ENCODE results near the gene IRX3.

The IRX3 gene

DNA sequence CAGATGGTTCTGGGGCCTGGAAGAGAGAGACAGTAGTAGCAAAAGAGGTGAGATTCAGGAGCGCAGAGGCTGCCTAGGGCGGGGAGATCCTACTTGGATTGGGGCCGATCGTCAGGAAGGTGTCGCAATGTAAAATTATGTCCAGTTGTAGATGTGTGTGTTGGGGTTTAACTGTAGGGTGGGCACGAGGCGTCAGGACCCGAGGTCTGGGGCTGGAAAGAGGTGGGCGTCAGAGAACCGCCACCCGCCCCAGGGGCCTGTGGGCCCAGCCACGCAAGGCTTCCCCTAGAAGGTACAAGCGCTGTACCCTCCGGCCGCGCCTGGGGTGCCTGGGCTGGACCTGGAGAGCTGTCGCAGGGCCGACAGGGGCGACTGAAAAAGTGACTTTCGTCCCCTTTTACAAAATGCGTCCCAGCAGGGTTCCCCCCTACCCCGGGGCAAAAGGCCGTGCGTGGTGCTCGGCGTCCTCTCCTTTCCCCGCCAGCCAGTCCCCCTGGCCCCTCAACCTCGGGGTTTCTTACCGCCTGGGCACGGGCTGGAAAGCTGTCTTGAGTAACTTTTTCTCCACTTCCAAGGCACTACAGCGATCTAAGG lies 2.8 kb downstream of the IRX3 start:
- peak; percentile 66 for DNase-seq (ENCODE audit: low read depth)
- H3K4me3 ChIP-seq (ENCODE audit: low read depth, low read length) = peak overlapping the region; percentile 90
- TF ChIP-seq, protein P1, sequence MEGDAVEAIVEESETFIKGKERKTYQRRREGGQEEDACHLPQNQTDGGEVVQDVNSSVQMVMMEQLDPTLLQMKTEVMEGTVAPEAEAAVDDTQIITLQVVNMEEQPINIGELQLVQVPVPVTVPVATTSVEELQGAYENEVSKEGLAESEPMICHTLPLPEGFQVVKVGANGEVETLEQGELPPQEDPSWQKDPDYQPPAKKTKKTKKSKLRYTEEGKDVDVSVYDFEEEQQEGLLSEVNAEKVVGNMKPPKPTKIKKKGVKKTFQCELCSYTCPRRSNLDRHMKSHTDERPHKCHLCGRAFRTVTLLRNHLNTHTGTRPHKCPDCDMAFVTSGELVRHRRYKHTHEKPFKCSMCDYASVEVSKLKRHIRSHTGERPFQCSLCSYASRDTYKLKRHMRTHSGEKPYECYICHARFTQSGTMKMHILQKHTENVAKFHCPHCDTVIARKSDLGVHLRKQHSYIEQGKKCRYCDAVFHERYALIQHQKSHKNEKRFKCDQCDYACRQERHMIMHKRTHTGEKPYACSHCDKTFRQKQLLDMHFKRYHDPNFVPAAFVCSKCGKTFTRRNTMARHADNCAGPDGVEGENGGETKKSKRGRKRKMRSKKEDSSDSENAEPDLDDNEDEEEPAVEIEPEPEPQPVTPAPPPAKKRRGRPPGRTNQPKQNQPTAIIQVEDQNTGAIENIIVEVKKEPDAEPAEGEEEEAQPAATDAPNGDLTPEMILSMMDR (IDR thresholded peaks at IDR 0.05; ENCODE audit: low read depth, low read length) = no peak
- TF ChIP-seq, protein P2, sequence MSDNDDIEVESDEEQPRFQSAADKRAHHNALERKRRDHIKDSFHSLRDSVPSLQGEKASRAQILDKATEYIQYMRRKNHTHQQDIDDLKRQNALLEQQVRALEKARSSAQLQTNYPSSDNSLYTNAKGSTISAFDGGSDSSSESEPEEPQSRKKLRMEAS (IDR thresholded peaks at IDR 0.05; ENCODE audit: low read depth, low read length) = no peak
- TF ChIP-seq POLR2A (IDR thresholded peaks at IDR 0.05; ENCODE audit: extremely low read depth, insufficient read length) (no peak), MYC (IDR thresholded peaks at IDR 0.05; ENCODE audit: low read depth, low read length) (no peak)

DNA sequence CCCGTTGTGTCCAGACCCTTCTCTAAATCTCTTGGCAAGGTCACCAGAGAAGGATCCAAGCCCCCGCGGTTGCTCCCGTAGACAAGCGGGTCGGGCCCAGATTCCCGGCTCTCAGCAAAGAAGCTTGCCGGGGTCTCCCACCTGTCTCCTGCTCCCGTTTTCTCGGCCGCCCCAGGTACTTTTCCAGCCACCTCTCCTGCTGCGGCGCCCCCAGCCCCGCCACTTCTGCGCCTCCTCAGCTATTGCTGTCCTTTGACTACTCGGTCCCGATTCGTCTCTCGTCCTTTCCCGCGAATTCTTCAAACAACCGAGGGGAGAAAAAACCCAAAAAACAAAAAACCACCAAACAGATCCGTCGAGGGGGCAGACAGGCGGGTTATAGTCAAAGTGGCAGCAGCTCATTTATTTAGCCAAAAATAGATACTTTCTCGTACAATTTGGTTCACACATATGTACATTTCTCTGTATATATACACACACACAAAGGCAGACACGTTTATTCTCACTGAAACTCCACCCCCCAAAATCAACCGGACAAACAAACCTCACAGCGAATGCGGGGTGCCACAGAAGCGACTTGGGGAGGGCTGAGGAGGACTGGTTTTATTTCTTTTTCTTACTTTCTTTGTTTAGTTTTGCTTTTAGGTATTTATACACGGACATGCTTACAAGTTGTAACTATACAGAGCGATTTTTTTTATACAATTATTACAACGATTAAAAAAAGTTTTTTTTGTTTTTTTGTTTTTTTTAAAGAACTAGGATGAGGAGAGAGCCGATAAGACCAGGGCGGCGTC lies 3.5 kb downstream of the IRX3 start:
- TF ChIP-seq MYC (IDR thresholded peaks at IDR 0.05; ENCODE audit: low read depth, low read length) = no peak
- TF ChIP-seq, protein P1 (IDR thresholded peaks at IDR 0.05; ENCODE audit: low read depth, low read length) = no peak
- no peak for TF ChIP-seq POLR2A (IDR thresholded peaks at IDR 0.05; ENCODE audit: extremely low read depth, insufficient read length)
- TF ChIP-seq, protein P2 (IDR thresholded peaks at IDR 0.05; ENCODE audit: low read depth, low read length) = no peak
- peak; percentile 60 for DNase-seq (ENCODE audit: low read depth)
- H3K4me3 ChIP-seq (ENCODE audit: low read depth, low read length) = peak overlapping the region; percentile 90

DNA sequence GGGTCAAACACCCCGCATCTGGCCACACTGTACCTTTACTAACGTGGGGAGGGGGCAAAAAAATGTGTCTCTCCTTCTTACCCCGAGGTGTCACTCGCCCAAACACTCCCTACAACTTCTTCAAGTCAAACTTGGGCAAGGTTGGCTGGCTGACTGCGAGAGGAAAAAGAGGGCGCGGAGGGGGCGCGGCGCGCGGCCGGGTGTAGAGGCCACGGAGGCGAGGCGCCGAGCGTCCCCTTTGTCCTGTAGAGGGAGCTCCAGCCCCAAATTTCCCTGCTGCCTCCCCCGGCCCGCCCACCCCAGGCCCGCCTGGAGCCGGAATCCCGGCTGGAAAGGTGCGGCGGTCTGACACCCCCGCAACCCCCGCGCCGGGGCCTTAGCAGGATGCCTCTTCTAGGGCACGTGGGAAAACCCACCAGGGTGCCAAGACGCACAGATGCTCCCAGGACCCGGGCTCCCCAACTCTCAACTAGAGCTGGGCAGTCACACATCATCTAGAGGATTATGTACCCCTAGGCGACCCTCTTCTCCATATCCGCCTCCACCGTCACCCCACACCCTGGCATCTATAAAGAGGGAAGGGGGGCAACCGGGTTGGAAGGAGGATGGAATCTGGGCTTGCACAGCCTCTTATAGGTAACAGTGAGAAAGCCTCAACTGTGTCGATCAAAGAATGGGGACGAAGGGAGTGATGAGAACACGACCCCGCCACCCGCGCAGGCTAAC lies 4.2 kb downstream of the IRX3 start:
- peak; percentile 70 for DNase-seq (ENCODE audit: low read depth)

DNA sequence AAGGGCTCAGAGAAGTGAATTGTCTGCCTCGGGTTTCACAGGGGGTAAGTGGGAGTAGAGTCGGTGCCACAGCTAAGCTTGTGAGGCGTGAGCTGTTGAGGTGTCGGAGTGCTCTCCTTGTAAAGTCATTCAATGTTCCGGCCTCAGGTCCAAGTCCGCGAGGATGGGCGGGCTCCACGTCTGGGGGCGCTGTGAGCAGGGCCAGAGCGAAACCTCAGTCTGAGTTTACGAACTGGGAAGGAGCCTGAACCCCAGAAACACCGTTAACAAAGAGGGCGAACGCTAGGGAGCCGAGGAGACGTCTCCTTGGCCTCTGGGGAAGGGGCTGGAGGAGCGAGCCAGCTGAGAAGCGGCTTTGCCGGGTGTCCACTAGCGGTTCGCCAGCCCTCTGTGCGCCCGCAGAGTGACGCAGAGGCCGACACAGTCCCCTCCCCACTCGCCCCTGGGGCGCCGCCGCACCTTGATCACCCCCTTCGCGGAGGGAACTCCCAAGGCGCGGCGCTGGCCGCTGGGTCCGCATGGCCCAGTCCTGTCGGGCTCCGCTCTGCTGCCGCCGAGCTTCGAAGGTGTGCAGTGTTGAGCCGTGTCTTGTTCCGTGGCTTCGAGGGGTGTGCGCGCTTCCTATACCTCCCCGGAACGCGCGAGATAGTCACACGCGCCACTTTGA lies 4.9 kb downstream of the IRX3 start:
- H3K4me3 ChIP-seq (ENCODE audit: low read depth, low read length) = no peak overlapping the region
- peak; percentile 33 for DNase-seq (ENCODE audit: low read depth)
- TF ChIP-seq POLR2A (IDR thresholded peaks at IDR 0.05; ENCODE audit: extremely low read depth, insufficient read length) = no peak
- TF ChIP-seq, protein P2 (IDR thresholded peaks at IDR 0.05; ENCODE audit: low read depth, low read length) = no peak
- TF ChIP-seq, protein P1 (IDR thresholded peaks at IDR 0.05; ENCODE audit: low read depth, low read length) = no peak
- no peak for TF ChIP-seq MYC (IDR thresholded peaks at IDR 0.05; ENCODE audit: low read depth, low read length)

More for the DNA sequence above, 4.2 kb downstream of the IRX3 start:
- peak overlapping the region; percentile 90 for H3K4me3 ChIP-seq (ENCODE audit: low read depth, low read length)
- TF ChIP-seq MYC (IDR thresholded peaks at IDR 0.05; ENCODE audit: low read depth, low read length) = 0 out of 2 replicates have a peak, but pooled peaks have one; percentile 21
- TF ChIP-seq, protein P1 (IDR thresholded peaks at IDR 0.05; ENCODE audit: low read depth, low read length) = peak; percentile 38
- no peak for TF ChIP-seq POLR2A (IDR thresholded peaks at IDR 0.05; ENCODE audit: extremely low read depth, insufficient read length)
- TF ChIP-seq, protein P2 (IDR thresholded peaks at IDR 0.05; ENCODE audit: low read depth, low read length) = no peak

DNA sequence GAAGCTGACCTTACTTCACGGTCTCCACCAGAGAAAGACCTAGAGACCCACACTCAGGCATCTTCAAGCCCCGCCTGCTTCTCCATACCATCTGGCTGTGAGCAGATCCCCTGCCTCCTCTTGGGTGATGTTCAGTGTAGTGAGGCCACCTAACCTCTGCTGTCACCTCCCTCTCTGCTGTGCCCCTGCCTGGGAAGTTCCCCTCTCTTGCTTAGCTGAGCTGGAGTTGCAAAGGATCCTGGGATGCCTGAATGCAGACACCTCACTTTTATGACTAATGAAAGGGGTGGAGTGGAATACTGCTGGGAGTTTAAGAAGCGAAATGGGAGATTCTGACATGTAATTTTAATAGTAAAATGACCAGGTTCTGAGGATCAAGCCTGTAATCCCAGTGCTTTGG lies 5.8 kb downstream of the IRX3 start:
- no peak overlapping the region for H3K4me3 ChIP-seq (ENCODE audit: low read depth, low read length)
- DNase-seq (ENCODE audit: low read depth) = peak; percentile 77
- TF ChIP-seq POLR2A (IDR thresholded peaks at IDR 0.05; ENCODE audit: extremely low read depth, insufficient read length) (no peak), MYC (IDR thresholded peaks at IDR 0.05; ENCODE audit: low read depth, low read length) (no peak)
- TF ChIP-seq, protein P2 (IDR thresholded peaks at IDR 0.05; ENCODE audit: low read depth, low read length) = no peak
- TF ChIP-seq, protein P1 (IDR thresholded peaks at IDR 0.05; ENCODE audit: low read depth, low read length) = no peak
